WERI-Rb-1 (cell line): ENCODE measurements around the gene LYL1.

Experiments used
- DNase-seq: peaks from one replicate; pipeline ENCODE4 v3.0.0-alpha.2; 2020
- H3K27ac ChIP-seq: fragments of 250-450 bp; sonication (Bioruptor Pico); 2 replicates; pipeline ENCODE4 v1.5.1; 2020; ENCODE audit warnings: mild to moderate bottlenecking, moderate library complexity
- H3K27me3 ChIP-seq: fragments of 250-450 bp; sonication (Bioruptor Pico); 2 replicates; pipeline ENCODE4 v1.5.1; 2021; ENCODE audit warnings: mild to moderate bottlenecking, low read depth, moderate library complexity; ENCODE audit not compliant: insufficient read depth, severe bottlenecking
- H3K36me3 ChIP-seq: fragments of 250-450 bp; sonication (Bioruptor Pico); 2 replicates; pipeline ENCODE4 v1.5.1; 2020; ENCODE audit warnings: mild to moderate bottlenecking, moderate library complexity
- H3K4me3 ChIP-seq: 2 replicates; pipeline ENCODE4 v1.5.1; 2011; ENCODE audit warnings: low read depth, mild to moderate bottlenecking, control low read depth, low read length
- H3K9me3 ChIP-seq: fragments of 250-450 bp; sonication (Bioruptor Pico); 2 replicates; pipeline ENCODE4 v1.5.1; 2021; ENCODE audit warnings: mild to moderate bottlenecking, moderate library complexity; ENCODE audit not compliant: severe bottlenecking
- TF ChIP-seq, protein P1 (sequence below): IDR thresholded peaks from 2 replicates; pipeline ENCODE4 v1.5.1; 2011; ENCODE audit warnings: low read depth, mild to moderate bottlenecking, control low read depth, inconsistent platforms, low read length

The LYL1 gene

DNA sequence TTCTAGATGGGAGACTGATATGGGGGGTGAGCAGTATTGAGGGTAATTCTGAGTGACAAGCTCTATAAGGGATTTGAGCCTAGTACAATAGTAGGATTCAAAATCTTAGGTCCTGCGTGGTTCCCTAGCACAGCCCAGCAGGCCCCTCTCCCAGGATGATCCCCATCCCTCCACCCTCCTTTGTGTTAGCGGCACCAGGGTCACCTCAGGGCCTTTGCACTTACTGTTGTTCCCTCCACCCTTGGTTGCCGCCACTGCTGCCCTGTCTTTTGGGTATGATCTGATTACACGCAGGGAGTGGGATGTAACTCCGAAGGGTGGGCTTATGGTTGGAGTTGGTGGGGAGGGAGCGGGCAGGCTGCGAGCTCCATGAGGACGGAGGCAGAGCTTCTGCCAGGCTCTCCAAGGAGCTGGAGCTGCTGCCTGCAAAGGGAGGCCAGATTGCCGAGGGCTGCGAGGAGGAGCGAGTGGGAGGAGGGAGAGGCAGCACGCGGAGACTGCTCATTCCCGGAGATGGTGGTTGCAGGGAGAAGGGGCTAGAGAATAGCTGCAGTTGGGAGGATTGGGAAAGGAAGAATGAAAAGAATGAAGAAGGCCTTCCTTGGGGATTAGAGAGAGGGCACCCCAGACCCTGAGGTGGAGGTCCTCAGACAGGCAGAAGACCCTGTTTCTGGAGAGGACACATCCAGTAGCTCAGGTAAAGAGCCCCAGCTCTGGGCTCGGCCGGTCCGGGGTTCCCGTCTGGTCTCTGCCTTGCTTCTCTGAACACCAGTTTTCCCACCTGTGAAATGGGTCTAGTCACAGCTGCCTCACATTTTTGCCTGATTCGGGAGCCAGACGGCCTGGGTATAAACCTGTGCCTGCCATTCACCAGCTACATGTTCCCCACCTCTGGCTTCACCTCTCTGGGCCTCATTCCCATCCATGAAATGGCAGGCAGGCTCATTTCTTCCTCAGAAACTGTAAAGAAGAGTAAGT, 20.6 kb upstream of the LYL1 start:
- Histone ChIP-seq H3K27me3 (no peaks in the 10 kb centered on the region), H3K27ac (peak overlapping the region; percentile 74), H3K4me3 (no peak overlapping the region), H3K9me3 (no peaks in the 10 kb centered on the region), H3K36me3 (peaks cover 58% of the 10 kb centered on the region)
- TF ChIP-seq, protein P1, sequence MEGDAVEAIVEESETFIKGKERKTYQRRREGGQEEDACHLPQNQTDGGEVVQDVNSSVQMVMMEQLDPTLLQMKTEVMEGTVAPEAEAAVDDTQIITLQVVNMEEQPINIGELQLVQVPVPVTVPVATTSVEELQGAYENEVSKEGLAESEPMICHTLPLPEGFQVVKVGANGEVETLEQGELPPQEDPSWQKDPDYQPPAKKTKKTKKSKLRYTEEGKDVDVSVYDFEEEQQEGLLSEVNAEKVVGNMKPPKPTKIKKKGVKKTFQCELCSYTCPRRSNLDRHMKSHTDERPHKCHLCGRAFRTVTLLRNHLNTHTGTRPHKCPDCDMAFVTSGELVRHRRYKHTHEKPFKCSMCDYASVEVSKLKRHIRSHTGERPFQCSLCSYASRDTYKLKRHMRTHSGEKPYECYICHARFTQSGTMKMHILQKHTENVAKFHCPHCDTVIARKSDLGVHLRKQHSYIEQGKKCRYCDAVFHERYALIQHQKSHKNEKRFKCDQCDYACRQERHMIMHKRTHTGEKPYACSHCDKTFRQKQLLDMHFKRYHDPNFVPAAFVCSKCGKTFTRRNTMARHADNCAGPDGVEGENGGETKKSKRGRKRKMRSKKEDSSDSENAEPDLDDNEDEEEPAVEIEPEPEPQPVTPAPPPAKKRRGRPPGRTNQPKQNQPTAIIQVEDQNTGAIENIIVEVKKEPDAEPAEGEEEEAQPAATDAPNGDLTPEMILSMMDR: no peak
- DNase-seq: no peak

DNA sequence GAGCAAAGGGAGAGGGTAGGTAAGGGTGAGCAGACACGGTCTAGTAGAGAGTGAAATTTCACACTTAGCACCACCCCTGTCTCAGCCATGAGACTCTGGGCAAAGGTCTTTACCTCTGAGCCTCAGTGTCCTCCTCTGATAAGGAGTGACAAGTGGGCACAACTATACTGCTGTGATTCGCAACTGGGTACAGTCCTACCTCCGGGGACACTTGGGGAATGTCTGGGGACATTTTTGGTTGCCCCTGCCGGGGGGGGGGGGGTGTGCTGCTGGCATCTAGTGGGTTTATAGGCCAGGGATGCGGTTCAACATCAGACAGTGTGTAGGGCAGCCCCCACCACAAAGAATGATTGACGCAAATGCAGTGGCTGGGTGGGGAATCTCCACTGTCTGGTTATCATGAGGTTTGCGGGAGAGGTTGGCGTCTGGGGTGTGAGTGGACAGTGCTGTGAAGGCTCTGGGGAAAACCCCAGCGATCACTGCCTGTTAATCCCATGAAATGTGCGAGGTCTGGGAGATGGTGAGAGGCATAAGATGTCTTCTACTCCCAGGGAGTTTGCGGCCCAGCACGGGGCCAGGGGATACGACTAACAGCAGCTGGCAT, 19.7 kb upstream of the LYL1 start:
- Histone ChIP-seq H3K9me3 (no peaks in the 10 kb centered on the region), H3K4me3 (no peak overlapping the region), H3K27ac (peak overlapping the region; percentile 74), H3K36me3 (peaks cover 53% of the 10 kb centered on the region), H3K27me3 (no peaks in the 10 kb centered on the region)
- TF ChIP-seq, protein P1: no peak
- peak; percentile 56 for DNase-seq

DNA sequence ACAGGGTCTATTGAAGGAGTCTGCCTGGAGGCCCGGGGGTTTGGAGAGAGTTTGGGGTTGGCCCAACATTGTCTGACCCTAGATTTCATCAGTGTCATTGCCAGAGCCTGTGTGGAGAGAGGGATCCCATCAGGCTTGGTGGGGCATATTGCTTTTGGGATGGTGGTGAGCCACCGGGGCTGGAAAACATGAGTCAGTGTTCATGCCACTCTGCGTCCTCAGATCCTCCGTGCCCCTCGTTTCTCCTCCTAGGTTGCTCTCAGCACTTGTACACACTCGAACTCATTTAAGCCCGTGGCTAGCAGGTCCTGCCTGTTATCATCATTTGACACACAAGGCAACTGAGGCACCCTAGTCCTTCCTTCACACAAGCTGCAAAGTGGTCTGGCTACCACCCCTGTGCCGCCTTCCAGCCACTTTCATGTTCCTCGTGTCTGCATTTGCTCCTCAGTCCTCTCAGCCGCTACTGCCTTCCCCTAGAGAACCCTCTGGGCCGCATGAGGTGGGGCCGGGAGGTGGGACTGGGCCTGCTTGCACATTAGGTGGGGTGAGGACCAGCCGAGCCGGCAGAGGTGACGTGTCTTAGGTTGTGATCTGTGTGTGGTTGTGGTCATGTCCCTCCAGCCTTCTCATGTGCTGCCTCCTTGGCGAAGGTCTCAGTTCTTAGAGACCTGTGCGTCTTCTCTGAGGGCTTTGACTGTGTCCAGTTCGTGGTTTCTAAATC, 19.1 kb upstream of the LYL1 start:
- Histone ChIP-seq H3K4me3 (no peak overlapping the region), H3K27me3 (no peaks in the 10 kb centered on the region), H3K36me3 (peaks cover 52% of the 10 kb centered on the region), H3K27ac (peak overlapping the region; percentile 74), H3K9me3 (no peaks in the 10 kb centered on the region)
- DNase-seq: no peak
- TF ChIP-seq, protein P1: no peak

DNA sequence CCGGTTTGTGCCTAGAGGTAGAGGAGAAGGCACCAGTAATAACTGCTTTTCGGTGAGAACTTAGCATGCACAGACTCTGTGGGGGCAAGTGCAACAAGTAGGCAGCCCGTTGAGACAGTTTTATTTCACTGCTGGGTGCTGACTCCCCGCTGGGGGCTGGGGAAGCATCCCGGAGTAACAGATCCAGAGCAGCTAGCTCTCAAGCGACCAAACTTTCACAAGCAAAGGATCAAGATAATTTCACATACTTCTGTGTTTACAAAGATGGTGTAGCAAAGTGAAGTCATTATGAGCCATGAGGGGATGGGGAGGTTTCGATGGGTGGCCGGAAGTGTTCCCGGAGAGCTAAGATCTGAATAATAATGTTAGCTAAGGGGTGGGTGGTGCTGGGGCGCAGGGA, 18.2 kb upstream of the LYL1 start:
- DNase-seq: no peak
- no peak overlapping the region for H3K27ac ChIP-seq
- no peaks in the 10 kb centered on the region for H3K9me3 ChIP-seq
- TF ChIP-seq, protein P1: no peak
- peaks cover 43% of the 10 kb centered on the region for H3K36me3 ChIP-seq
- H3K4me3 ChIP-seq: no peak overlapping the region
- no peaks in the 10 kb centered on the region for H3K27me3 ChIP-seq

DNA sequence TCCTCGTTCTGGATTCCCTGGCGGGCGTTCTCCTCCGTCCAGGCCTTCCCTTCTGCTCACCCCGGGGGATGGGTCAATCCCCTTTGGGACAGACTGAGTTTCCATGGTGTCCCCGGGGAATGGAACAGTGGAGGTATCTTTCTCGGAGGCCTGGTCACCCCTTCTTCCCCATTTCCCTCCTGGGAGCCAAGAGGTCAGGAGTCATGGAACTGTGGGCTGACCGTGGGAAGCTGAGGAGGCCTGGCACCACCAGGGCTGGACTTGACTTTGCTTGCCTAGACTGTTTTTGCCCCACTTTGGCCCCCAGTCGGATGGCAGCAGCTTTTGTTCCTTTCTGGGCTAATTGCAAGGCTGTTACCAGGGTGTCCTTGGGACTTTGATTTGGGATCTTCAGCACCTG, 17.4 kb upstream of the LYL1 start:
- Histone ChIP-seq H3K36me3 (peaks cover 44% of the 10 kb centered on the region), H3K9me3 (no peaks in the 10 kb centered on the region), H3K4me3 (no peak overlapping the region), H3K27ac (no peak overlapping the region), H3K27me3 (no peaks in the 10 kb centered on the region)
- no peak for DNase-seq
- TF ChIP-seq, protein P1: no peak
